GM12873 (cell line): ENCODE data around the gene ARSA.

ENCODE experiments used
- CTCF ChIP-seq: IDR thresholded peaks from 2 replicates; pipeline ENCODE4 v1.5.1; 2012; ENCODE audit warnings: low read depth, mild to moderate bottlenecking, moderate library complexity, low read length, control low read depth; ENCODE audit not compliant: insufficient read depth; ENCODE audit errors: missing control alignments

The ARSA gene

GRCh38 chr22:50585781-50586180 lies 42.2 kb downstream of the ARSA start:
- no peak for TF ChIP-seq CTCF

GRCh38 chr22:50585238-50585637 lies 42.7 kb downstream of the ARSA start:
- no peak for TF ChIP-seq CTCF

- no peak for TF ChIP-seq CTCF
Measured at GRCh38 chr22:50584106-50585096, 43.6 kb downstream of the ARSA start.

DNA sequence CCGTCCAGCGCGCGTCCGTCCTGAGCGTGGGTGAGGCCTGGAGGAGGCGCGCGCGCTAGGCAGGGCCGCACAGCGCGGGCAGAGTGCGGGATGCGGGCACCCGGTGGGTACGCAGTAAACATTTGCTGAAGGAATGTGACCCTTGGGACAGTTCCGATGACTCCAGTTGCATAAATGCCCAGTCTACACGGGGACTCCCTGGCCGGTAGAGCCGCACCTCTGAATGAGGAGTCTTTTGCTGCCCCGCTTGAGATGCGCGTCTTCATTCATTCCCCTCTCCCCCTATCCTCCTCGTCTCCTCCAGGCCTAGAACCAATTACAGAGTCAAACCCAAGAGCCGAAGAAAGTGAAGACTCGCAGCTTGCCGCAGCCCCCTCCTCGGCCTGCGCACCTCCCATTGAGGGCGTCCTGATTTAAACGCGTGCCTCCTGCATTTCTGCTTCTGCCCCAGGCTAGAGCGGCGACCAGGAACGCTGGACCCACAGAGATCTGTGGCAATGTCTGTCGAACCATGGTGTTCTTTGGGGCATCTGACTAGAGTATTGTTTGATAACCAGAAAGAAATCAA lies 44.6 kb downstream of the ARSA start:
- no peak for TF ChIP-seq CTCF

DNA sequence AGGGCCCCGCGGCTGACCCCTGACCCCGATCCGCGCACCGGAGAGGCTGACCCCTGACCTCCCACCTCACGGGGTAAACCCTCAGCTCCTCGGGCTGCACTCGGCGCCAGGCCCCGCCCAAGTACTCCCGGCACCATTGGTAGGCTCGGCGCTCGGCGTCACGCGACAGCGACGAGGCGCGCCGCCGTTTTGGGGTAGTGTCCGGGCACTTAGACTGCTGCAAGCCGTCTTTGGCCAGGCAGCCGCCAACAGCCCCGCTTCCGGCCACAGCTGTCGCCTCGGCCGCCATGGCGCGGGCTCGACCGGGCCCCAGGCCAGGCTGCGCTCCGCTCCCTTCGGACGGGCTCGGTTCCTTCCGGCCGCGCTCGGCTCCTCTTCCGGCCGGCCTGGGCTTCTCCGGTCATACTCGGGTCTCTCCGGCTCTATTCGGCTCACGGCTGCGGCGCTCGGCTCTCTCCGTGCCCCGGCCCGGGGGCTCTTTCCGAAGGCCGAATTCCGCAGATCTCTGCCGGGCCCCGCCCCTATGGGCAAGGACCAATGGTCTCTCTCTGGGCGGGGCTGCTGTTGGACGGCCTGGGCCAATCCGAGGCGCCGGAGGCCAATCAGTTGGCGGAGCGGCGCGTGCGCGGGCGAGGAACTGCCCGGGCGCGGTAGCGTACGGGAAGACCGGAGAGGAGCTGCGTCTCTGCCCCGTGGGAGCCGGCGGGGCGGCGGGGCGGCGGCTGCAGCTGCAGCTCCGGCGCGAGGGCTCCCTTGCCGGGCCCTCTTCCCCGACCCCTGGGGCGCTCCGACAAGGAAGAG lies 45.3 kb downstream of the ARSA start, which contains the start of gene CHKB:
Gene CHKB (minus strand): TSS at position 357 of the 801 bp plus-strand sequence. CDS start 68 bp downstream, at position 289.
- no peak for TF ChIP-seq CTCF

DNA sequence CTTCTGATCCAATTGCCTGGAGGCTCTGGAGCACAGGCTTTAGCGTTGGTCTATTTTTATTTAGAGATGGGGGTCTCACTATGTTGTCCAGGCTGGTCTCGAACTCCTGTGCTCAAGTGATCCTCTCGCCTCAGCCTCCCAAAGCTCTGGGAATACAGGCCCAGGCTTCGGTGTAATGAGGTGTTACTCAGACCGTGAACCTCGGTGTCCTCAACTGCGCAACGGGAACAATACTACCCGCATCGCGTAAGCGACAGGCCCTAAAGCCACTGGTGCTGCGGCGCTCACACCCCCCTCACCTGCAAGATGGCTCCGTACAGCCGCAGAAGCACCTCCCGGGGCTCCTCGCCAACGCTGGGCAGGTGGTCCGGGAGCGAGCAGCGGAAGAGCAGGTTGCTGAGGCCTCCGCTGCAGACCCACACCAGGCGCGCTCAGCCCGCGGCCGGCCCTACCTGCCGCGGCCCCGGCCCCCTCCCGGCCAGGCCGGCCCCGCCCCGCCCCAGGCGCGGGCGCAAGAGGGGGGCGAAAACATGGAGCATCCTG lies 45.9 kb downstream of the ARSA start:
- no peak for TF ChIP-seq CTCF
